Fibroblast of pulmonary artery (primary cell): Measurements from ENCODE around the gene ZNF202.

Source experiments
- DNase-seq: peaks from one replicate; pipeline ENCODE4 v3.0.0-alpha.2; 2010; ENCODE audit warnings: low read depth
- H3K4me3 ChIP-seq: replicated peaks from 2 replicates; pipeline ENCODE4 v1.5.1; 2011; ENCODE audit warnings: low read depth, mild to moderate bottlenecking, control low read depth, low read length, moderate library complexity
- TF ChIP-seq, protein P1 (sequence below): IDR thresholded peaks from 2 replicates; pipeline ENCODE4 v1.5.1; 2011; ENCODE audit warnings: mild to moderate bottlenecking, control low read depth, low read length, inconsistent platforms; ENCODE audit errors: missing control alignments

The ZNF202 gene

DNA sequence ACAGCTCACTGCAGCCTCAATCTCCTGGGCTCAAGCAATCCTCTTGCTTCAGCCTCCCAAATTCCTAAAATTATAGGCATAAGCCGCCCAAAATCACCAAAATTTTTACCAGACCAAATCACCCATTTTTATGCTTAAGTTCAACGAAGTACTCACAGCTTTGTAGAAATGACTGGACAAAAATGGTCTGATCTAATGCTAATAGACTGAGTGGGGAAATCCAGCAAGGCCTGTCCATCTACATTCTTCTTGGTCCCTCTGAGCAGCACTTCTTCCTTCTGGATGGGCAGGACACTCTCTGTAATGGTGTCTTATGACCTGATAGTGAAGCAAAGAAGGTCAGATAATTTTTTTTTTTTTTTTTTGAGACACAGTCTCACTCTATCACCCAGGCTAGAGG lies 31.6 kb upstream of the ZNF202 start:
- no peak overlapping the region for H3K4me3 ChIP-seq
- TF ChIP-seq, protein P1, sequence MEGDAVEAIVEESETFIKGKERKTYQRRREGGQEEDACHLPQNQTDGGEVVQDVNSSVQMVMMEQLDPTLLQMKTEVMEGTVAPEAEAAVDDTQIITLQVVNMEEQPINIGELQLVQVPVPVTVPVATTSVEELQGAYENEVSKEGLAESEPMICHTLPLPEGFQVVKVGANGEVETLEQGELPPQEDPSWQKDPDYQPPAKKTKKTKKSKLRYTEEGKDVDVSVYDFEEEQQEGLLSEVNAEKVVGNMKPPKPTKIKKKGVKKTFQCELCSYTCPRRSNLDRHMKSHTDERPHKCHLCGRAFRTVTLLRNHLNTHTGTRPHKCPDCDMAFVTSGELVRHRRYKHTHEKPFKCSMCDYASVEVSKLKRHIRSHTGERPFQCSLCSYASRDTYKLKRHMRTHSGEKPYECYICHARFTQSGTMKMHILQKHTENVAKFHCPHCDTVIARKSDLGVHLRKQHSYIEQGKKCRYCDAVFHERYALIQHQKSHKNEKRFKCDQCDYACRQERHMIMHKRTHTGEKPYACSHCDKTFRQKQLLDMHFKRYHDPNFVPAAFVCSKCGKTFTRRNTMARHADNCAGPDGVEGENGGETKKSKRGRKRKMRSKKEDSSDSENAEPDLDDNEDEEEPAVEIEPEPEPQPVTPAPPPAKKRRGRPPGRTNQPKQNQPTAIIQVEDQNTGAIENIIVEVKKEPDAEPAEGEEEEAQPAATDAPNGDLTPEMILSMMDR, result no peak
- DNase-seq, result no peak

DNA sequence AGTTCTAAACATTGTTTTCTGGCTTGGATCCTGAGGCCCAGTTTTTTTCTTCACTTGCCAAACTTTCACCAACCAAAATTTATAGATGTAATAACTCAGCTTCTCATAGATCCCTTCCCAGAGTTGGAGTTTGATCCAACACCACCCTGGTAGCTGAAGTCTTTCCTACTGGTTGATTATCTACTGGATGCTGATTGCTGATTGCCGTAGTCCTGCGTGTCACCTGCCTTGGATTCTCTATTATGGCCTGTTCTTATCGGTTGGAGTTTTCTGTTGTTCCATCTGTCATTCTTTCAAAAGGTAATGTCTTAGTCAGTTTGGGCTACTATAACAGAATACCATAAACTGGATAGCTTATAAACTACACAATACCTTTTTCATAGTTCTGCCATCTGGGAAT lies 30.2 kb upstream of the ZNF202 start:
- TF ChIP-seq, protein P1, result no peak
- no peak for DNase-seq
- no peak overlapping the region for H3K4me3 ChIP-seq

DNA sequence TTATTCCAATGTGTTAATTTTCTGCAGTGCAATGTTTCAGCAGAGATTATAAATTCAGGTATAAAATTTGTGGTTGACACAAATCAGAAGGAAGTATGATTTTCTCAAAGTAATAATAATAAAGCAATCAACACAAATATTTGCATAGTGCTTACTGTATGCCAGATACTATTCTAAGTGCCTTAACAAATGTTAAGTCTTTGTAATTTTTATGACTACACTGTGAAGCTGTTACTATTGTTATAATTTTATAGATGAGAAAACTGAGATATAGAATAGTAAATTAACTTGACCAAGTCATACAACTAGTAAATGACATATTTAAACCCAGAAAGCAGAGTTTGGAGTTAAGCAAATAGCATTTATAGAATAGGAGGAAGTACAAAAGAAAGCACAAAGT lies 29.3 kb upstream of the ZNF202 start:
- no peak for DNase-seq
- TF ChIP-seq, protein P1, result no peak
- H3K4me3 ChIP-seq, result no peak overlapping the region

DNA sequence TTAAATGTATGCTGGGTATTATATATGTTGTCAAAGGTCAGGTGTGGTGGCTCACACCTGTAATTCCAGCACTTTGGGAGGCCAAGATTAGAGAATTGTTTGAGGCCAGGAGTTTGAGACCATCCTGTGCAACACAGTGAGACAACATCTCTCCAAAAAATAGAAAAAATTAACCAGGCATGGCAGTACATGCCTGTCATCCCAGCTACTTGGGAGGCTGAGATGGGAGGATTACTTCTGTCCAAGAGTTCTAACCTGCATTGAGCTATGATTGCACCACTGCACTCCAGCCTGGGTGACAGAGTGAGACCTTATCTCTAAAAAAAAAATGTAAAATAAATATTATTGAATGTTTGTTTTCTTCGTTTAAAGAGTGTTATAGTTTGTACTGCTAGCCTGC lies 24.1 kb upstream of the ZNF202 start:
- TF ChIP-seq, protein P1, result no peak
- DNase-seq, result no peak
- H3K4me3 ChIP-seq, result no peak overlapping the region

DNA sequence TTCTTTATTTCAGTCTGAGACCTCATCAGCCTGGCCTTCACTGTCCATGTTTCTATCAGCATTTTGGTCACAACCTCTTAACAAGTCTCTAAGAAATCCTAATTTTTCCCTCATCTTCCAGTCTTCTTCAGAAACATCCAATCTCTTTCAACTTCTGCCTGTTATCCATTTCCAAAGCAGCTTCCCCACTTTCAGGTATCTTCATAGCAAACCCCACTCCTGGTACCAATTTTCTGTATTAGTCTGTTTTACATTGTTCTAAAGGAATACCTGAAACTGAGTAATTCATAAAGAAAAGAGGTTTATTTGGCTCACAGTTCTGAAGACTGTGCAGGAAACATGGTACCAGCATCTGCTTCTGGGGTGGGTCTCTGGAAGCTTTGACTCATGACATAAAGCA lies 21.0 kb upstream of the ZNF202 start:
- TF ChIP-seq, protein P1, result no peak
- no peak for DNase-seq

DNA sequence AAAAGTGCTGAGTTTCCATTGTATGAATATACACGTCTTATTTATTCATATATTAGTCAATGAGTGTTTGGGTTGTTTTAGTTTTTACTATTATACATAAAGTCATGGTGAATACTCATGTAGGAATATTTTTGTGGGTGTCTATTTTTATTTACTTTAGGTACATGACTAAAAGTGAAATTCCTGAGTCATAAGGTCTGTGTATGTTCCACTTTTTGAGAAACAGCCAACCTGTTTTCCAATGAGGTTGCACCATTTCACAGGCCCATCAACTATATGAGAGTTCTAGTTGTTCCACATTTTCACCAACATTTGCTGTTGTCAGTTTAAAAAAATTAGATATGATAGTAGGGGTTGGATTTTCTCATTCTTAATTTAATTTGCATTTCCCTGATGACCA lies 19.4 kb upstream of the ZNF202 start:
- TF ChIP-seq, protein P1, result no peak
- DNase-seq, result no peak
- H3K4me3 ChIP-seq, result no peak overlapping the region

More for the DNA sequence above, 21.0 kb upstream of the ZNF202 start:
- H3K4me3 ChIP-seq, result no peak overlapping the region

DNA sequence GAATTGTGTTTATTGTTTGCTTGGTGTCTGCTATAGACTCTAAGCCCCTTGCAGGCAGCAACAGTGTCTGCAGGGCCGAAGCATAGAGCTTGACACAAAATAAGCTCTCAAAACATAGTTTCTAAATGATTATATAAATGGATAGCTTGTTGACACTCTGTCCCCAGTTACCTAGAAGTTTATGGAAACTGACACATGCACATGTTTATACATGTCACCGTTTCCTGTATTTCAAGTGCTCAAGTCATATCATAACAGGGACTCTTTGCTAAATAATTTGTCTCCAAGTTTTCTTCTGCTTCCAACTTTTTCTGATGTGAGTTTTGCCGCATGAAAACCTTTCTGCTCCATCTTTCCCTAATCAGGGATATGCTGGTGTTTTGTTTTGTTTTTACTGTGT lies 16.5 kb upstream of the ZNF202 start:
- H3K4me3 ChIP-seq, result no peak overlapping the region
- TF ChIP-seq, protein P1, result no peak
- no peak for DNase-seq
